OCI-M1 (cell line): Measurements from ENCODE around the gene WDCP.
A peak's percentile ranks its signal among the peaks of the same experiment; 100 is the strongest.

Source experiments
- DNase-seq: peaks from one replicate; lab custom pipeline; 2025; lab: John Stamatoyannopoulos, UW

The WDCP gene

DNA sequence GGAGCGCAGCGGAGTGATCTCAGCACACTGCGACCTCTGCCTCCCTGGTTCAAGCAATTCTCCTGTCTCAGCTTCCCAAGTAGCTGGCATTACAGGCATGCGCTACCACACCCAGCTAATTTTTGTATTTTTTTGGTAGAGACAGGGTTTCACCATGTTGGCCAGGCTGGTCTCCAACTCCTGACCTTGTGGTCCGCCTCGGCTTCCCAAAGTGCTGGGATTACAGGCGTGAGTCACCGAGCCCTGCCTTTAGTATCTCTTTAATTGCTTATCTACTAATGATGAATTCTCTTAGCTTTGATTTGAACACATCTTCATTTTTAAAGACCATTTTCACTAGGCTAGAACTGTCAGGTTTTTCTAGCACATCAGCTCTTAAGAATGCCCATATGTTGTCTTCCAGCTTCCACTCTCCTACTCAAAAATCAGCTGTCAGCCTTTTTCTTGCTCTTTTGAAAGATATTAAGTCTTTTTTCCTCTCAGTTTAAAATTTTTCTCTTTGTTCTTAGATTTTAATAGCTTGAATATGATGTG, 53.4 kb downstream of the WDCP start:
- DNase-seq, result no peak

DNA sequence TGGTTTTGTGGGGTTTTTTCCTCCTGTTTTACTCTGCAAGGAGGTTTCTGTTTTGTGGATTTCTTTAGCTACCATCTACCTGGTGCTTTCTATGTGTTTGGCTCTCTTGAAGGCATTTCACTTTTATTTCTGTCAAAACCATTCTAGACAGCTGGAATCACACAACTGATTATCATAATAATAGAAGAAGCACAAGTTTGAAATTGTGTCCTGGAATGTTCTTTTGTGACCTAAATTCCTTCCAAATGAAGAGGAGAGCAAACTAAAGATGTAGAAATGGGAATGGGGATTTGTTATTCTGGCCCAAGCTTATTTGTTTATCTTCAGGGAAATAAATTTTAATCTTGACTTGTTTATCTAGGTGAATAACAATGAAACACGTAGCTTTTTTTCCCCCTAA, 54.3 kb downstream of the WDCP start:
- DNase-seq, result no peak

DNA sequence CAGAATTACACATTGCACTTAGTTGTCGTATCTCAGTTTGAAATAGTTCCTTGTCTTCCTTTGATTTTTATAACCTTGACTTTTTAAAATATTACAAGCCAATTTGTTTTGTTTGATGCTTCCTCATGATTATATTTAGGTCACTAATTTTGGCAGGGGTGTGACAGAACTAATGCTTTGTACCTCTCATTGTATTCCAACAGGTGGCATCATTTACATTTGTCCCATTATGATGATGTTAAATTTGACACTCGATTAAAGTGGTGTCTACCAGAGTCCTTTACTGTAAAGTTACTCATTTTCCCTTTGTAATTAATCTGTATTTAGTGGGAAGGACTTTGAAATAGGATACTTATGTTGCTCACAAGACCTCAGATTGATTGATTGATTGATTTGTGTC, 58.8 kb downstream of the WDCP start:
- peak; percentile 75 for DNase-seq
